Measurements from ENCODE around the gene CCNG2.

CCNG2 gene

DNA sequence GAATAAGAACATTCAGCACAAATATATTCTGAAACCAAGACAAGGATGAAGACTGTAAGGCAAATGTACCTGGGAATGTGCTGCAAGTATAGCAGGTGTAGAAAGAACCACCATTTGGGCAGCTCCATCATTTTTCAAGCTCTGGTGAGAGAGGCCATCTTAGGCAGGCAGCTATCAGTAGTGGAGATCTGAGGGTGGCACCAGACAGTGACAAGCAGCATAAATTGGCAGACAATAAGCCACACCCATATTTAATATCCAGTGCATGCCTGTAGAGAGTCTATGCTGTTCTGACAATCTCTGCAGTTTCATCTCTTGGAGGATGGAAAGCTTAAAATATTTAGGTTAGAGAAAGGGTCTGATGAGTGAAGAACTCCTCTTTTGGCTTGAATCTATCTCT lies 22.5 kb downstream of the CCNG2 start:
- DNase-seq, result no peak

DNA sequence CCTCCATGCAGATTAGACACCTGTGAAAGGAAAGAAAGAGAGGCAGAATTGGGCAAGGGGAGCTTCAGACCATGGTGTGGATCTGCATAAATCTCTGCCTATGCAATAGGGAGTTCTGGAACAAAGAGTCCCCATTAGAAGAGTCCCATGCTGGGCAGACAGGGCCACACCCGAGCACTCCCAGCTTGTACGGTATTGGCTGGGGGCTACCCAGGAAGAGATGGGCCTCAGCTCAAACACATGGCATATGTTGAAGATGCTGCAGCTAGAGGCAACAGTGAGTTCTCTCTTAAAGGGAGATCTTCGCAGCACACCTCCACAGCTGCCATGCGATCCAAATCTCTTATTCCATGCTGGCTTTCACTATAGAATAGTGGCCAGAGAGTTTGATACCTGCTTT lies 24.7 kb downstream of the CCNG2 start:
- DNase-seq, result no peak

DNA sequence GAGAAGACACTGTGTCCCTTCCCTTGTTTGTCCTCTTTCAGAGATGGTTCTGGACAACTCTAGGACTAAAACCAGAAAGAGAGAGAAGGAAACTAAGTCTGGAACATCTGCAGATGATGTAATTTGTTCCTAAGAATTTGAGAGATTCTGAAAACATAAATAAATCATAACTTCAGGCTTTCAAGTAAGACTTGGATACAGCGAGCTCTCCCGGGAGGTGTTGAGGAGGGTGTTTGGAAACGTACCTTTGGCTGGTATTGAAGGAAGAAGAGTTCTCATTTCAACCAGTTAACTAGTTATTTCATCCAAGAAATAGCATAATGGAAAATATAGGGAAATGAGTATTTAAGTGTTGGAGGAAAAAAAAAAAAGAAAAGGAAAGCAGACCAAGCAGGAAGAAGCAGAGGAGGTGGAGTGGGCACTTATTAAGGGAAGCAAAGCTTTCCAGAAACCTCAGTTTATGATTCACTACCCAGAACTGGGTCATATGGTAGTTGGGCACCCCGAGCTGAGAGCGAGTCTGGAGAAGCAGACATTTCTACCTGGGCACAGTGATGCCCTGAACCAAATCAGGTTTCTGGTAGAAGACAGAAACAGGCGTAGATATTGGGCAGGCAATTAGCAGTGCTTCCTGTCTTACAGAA lies 26.9 kb downstream of the CCNG2 start:
- DNase-seq, result no peak

DNA sequence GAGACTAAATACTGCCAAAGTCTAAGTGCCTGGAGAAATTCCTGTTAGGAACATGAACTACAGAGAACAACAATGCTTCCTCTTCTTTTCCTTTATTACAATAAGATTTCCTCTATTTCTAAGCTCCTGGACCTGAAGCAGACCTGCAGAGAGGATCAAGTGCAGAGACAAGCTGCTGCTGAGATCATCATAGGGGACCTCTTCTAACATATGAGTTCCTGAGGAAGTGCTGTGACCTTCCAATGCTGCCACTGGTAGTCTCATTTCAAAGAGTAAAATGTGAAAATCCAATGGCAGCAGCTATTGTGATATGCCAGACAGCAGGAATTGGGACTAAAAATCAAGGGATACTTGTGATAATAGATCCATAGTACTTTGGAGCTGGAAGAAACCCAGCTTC lies 28.0 kb downstream of the CCNG2 start:
- no peak for DNase-seq

DNA sequence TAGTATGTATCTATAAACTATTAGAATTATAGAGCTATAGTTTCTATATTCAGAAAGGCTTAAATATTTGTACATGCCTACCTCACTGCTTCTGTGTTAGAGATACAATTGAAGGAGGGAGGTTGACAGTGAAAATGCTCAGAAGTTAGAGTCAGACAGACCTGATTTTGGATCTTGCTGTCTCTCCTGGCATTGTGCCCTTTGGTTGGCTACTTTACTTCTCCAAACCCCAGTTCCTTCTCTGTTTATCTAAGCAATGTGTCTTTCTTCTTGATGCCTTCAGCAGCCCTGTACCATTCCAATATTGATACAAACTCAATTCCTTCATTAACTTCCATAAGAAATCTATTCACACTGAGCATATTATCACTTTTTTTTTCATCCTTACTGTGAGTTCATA lies 28.7 kb downstream of the CCNG2 start:
- no peak for DNase-seq

DNA sequence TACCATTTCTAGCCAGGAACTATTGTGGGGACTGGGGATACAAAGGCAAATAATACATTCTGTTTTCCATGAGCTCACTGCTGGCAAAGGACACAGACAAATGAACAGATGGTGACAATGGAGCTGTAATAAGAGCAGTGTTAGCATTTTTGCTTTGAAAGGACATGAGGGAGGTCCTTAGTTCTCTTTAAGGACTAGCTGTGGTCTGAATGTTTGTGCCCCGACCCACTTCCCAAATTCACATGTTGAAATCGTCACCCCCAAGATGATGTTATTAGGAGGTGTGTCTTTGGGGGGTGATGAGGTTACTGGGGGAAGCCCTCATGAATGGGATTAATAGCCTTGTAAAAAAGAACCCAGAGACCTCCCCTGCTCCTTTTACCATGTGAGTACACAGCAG lies 30.3 kb downstream of the CCNG2 start:
- DNase-seq, result peak; percentile 52

DNA sequence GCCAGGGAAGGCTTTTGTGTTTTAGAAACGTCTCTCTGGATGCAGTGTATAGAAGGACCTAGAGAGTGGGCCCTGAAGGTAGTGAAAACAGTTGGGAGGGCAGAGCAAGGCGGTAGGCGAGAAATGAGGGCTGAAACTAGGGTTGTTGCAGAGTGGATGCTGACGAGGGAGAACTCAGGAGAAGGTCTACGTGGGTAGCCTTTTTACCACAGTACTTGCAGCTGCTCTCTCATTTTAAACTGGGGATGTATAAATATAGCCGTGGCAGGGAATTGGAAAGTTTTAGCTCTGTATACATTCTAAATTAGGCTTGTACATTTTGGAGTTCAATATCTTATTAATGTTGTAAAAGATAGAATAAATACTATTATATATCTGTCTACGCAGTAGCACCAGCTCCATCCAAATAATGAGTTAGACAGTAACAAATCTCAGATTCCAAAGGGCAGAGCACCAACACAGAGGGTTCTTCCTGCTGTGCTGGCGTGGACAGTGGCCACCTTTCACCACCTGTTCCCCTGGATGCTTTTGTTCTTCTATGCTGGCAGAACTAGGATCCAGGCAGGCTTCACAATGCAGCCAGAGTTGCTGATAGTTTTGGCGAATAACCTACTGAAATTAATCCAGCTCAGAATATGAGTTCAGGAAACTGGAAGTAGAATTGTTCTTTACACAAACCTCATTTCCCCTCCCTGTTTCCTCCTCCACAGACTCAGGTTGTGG lies 31.7 kb downstream of the CCNG2 start:
- DNase-seq, result no peak

DNA sequence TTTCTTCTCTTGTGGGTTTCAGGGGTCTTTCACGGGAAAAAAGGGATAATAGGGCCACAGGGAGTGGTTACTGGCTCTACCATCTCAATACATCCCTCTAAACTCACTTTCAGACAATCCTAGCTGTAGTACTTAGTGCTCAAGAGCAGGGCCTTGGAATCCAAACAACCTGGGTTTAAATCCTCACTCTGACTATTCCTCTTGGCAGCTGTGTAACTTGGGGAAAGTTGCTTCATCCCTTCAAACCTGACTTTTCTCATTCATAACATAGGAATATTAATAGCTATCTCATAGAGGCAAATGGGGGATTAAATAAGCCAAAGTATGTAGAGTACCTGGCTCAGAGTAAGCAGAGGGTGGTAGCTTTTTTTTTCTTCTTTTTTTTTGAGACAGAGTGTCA lies 32.4 kb downstream of the CCNG2 start:
- DNase-seq, result no peak

DNA sequence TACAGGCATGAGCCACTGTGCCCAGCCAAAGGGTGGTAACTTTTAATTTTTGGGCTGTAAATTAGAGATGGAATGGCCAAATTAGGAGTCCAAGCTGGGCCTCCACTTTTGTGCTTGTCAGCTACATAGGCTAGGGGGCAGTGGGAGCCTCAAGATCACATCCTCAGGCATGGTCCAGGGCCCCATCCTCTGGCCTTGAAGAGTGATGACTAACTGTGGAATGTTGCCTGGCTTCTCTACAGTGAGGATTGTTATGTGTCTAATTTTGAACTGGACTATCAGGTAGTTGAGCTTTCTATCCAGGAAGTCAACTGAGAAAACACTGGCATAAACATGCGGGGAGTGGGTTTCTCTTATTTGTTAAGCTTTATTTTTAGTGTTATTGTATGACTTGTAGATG lies 33.0 kb downstream of the CCNG2 start:
- DNase-seq, result no peak

DNA sequence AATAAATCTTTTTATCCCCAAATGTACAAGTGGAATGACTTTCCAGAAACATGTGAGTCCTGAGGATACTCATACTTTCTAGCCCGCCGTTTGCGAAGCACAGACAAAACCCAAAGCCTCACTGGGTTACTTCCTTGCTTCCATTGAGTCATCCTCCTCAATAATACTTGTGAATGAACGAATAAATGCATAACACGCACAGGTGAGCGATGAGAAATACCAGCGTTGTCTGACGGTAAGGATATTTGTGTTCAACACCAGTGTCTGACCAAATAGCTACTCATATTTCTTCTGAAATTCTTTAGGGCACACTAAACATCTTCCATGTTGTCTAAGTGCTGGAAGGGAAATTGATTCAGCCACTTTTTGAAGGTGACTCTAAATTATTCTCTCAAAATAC lies 36.0 kb downstream of the CCNG2 start:
- no peak for DNase-seq

DNA sequence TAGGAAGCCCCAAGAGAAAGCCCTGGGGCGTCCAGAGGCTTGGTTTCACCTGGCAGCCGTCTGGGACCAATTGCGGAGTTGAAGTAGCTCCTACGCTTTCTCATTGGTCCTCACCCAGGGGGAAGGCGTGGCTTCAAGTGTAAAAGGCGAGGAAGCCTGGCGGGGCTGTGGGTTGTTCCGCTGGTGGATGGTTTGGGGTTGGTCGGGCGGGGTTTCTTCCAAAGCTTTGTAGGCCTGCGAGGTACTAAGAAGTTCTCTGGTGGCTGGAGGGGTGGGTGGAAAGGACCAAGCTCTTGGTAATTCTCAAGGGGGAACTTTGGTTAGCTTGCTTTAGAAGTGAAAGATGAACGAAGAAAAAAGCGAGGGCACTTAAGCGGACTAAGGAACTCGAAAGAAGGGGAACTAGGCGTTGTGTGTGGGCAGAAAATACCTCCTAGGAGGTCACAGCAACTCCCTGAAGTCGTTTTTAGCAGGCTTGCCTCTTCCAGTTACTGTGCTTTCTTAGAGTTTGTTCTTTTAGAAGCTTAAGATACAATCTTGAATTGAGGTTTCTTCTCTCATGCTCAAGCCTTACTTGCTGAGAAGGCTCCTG lies 36.6 kb downstream of the CCNG2 start:
- DNase-seq, result no peak

DNA sequence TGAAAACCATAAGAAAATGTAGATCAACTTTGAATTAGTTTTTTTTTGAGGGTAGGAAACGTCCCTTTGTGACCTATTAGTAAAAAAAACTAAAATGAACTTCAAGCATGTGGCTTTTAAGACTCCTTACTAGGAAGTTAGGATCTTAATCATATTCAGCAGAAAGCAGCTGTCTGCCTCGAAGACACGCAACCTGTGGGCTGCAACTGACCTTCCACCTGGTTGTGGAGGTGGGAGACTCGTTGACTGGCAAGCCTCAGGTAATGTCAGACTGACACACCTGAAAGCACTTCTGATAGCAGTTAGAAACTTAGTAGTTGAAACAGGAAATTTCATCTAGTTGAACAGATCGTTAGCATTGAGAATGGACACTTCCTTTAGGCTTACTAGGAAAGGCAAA lies 37.4 kb downstream of the CCNG2 start:
- no peak for DNase-seq

DNA sequence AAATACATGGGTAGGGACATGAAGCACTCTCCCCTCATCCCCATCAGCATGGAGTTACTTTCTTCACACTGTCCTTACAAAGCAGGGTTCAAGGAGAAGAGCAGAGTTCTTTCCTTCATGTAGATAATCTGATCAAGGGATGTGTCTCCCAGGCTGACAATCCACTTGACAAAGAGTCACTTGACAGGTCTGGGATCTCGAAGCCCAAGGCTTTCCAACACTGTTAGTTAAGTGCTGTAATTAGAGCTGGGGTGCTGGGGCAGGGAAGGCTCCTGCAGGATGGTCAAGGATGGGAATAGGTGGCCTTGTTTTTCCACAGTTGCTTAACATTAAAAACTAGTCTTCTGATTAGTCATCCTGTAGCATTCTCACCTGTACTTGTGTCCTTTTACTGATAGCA lies 38.0 kb downstream of the CCNG2 start:
- no peak for DNase-seq

DNA sequence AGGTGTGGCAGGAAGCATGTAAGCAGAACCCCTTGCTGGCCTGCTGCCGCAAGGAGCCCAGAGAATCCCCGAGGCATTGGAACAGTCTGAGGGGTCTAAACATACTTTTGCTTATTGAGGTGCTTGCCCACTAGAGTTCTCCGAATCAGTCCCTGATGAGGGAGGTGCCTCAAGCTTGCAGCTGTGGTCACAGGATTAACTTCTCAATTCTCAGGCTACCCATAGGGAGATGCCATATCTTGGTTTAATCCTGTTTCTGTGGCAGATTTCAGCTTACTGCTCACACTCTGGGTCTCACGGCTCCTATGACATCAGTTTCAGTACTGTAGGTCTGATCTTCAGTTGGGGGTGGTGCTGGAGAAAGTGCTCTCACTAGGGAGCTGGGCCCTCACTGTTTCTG lies 39.9 kb downstream of the CCNG2 start:
- no peak for DNase-seq

DNA sequence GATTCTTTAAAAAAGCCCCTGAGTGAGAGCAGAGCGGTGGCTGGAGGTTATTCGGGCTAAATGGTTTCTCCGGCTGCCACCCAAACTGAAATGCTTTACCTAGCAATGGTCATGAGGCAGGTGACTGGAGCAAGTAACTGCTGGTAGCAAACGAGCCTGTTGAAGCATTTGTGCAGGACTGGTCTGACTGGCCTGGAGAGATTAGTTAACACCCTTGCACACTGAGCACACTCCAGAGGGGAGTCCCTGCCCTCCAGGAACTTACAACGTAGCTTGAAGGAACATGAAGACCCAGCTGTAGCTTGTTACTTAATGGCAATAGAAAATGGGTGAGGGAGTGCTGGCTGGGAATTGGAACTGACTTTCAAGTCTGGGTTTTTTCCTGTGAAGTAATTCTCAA lies 40.4 kb downstream of the CCNG2 start:
- DNase-seq, result no peak

DNA sequence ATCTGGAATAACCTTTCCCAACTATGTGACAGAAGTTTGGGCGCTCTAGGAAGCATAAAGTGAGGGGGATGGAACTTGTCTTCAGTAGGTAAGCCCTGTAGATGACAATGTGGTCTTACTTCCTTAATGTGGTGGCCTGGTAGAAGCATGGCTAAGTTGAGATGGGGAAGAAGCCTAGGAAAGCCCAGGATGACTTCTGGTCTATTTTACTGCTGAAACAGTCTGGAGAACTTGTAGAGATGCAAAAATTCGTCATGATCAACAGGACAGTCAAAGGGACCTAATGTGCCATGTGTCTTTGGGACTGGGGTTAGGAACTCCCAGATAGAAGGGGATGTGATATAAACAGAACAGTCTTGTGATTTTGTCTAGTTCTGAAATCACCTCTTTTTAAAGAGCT lies 40.8 kb downstream of the CCNG2 start:
- no peak for DNase-seq

DNA sequence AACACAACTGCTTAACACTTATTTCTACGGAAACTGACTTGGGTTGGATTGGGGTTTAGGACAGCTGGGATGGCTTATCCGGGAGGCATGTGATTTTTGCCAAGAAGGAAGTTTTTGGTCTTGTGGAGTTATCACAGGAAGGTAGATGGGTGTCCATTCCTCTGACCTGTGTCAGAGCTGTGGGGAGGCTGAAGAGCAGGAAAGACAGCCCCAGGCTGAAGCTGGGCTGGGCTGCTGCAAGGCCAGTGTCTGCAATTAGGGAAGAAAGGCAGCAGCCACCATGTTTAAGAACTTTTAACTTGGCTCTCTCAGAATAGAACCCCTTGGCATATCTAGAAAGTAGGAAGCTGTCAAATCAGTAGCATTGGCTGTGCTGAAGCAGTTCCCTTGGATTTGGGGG lies 42.3 kb downstream of the CCNG2 start:
- no peak for DNase-seq

DNA sequence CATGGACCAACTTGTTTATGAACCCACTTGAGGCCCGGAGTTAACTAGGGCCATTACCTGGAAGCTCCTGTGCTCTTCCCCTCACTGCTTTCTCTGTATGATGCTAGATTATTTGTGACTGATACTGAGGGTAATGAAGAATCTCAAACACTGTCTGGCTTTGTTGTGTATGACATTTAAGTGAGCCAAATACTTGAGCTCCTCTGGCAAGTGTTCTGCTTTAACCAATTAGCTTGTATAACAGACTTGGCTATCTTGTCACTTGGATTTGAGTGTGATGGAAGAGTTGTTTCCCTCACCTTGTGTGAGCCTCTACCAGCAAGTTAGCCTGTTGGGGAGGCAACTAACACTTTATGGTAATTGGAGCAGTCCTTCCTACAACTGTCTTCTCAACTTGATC lies 42.7 kb downstream of the CCNG2 start:
- DNase-seq, result no peak

DNA sequence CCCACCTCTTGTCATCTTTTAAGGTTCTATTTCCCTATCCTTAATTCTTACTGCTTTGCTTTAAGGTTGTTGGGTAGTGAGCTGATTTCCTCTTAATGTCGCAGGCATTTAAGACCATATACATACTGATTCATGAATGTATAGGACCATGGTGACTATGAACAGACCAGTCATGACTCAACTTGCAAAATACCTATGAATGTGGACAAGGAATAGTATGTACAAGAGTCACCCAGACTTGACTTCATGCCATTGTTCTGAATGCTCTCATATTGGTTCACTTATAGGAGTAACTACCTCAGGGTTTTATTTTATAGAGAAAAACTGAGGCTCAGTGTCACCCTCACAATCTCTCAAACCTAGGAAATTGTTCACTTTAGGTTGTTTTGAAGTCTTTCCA lies 44.3 kb downstream of the CCNG2 start:
- no peak for DNase-seq

DNA sequence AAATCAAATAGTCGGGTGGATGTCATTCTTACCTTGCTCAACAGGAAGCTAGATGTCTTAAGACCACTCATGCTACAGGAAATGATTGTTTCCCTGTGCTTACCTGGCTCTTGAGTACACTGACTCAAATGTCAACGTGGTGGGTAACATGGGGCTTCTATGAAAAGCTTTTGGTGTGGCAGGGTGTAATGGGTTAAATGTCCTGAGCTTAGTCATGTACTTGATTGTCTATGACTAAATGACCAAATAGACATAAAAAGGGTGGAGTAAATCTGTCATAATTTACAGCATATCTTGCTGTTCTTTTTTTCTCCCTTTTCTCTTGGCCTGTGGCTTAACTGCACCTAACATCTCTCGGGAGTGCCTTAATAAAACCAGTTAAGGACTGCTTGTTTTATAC lies 44.9 kb downstream of the CCNG2 start:
- DNase-seq, result no peak

DNA sequence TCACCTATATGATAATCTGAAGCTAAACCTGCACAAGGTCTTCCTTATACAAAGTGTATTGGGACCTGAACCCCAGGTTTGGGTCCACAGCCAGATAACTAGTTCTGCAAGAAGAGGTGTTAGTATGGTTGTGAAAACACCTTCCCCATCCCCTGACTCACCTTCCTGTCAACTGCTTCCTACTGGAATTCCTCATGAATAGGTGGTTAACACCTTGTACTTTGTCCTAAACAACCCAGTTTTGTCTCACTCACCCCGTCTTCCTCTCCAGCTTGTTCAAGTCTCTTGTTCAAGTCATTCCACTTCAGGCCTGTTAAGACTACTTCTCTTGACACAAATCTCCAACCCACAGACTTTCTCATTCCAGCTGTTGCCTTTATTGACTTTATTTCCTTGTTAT lies 45.5 kb downstream of the CCNG2 start:
- no peak for DNase-seq

DNA sequence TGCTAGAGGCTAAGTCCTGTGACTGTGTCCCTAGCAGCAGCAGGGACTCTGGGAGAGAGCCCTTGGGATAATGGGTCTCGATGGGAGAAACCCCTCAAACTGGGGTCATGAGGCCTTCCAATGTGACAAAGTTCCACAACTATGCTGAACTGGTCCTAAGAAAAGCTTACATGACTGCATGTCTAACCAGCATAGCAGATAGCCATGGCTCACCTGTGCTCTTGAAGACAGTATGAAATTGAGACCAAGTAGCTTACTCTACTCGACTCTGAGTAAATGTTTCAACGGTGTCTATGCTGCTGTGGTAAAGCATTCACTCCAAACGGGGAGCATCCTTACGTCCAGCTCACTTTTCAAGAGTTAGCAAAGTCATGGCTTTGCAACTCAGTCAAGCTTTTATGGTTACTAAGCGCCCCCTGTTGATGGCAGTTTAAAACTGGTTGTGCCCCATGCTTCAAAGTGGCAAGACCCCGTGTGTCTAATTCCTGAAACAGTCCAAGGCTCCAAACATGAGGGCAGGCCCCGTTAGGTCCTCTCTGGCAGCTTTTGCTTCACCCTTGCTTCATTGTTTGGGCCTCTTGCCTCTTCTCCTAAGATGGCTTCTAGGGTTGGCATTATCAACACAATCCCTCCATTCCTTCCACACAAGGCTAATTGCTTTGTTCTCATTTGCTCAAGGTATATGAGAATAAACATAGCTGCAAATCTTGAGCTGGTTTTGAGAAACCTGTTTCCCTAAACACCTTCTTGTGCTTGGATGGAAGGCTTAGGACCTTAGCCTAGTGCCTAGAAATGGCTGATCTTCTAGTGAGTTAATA lies 46.6 kb downstream of the CCNG2 start:
- peak; percentile 67 for DNase-seq

DNA sequence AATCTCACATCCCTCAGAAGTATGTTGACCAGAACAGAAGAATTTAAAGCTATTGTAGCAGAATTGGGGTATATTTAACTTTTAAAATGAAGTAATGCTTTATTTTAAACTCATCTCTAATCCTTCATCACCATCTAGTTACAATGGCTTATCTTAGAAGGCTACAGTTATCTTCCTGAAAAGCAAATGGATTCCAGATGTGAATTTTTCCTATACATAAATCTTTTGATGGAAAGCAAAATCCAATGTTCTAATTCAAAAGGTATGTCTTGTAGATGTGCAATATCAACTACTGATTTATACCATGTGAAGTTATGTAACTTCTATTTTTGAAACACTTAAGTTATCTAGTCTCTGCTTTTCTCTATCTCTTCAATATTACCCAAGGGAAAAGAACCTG lies 47.6 kb downstream of the CCNG2 start:
- no peak for DNase-seq

DNA sequence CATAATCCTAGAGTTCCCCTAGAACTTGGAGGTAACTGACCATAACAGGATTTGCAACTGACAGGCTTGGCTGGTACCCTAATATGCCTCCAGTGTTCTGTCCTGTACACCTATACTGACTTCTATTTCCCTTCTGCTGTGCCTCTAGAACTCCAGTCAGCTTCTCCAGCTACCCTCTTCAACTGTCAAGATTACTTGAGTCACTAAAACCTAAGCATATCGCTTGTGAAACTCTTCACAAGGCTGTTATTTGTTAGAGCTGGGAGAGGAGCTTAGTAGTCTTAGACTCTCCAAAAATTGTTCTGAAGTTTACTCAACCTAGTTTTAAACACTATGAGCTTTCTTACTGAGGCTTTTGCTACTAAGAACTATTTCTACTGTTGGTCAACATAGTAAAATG lies 52.0 kb downstream of the CCNG2 start:
- no peak for DNase-seq

All from NCI-H1694 treated with DMSO at 0.1 percent for 48 hours (cell line).